Uterus (tissue), 4 donors: Measurements from ENCODE around the gene DNM1. TPM values are rescaled to one million over a fixed set of nuclear protein-coding genes. Genes with fewer than 3 reads are reported as not detected.
"Not testable (repeated sequence)": the region's sequence is repeated elsewhere in the genome, so short reads cannot be mapped to it uniquely, and the experiment has no call there.

Experiments used
- DNase-seq, 2 donors: peaks; one replicate each; pipeline ENCODE4 v3.0.0-alpha.2; 2019 to 2020
- H3K27ac ChIP-seq, 2 donors: fragments of 200-600 bp; sonication (generic); 1 replicate in 1 of 2; 2 replicates in 1 of 2; pipeline ENCODE4 v1.5.1; 2016 to 2018
- H3K27me3 ChIP-seq, 2 donors: fragments of 200-600 bp; sonication (generic); one replicate each; pipeline ENCODE4 v1.5.1; 2018 to 2019; ENCODE audit warnings: control low read depth in 1 of 2
- H3K36me3 ChIP-seq, 2 donors: fragments of 200-600 bp; sonication (generic); one replicate each; pipeline ENCODE4 v1.5.1; 2019; ENCODE audit warnings: control low read depth in 1 of 2
- H3K4me1 ChIP-seq, 2 donors: fragments of 200-600 bp; sonication (generic); one replicate each; pipeline ENCODE4 v1.5.1; 2018 to 2019; ENCODE audit warnings: control low read depth in 1 of 2
- H3K4me3 ChIP-seq, 2 donors: fragments of 200-600 bp; sonication (generic); 1 replicate in 1 of 2; 2 replicates in 1 of 2; pipeline ENCODE4 v1.5.1; 2018 to 2019; ENCODE audit warnings: mild to moderate bottlenecking in 1 of 2
- H3K9me3 ChIP-seq, 2 donors: fragments of 200-600 bp; sonication (generic); one replicate each; pipeline ENCODE4 v1.5.1; 2019; ENCODE audit warnings: control low read depth in 1 of 2
- POLR2A ChIP-seq, 2 donors: fragments of 450-650 bp; IDR thresholded peaks; one replicate each; pipeline ENCODE4 v1.6.1; 2016; ENCODE audit warnings: antibody characterized with exemption in 2 of 2, mild to moderate bottlenecking in 1 of 2, moderate library complexity in 1 of 2
- intact Hi-C: fragments of 100-400 bp; cut with DNase I; formaldehyde crosslinking; loops from one replicate; pipeline ENCODE4 v1.15.1; 2023; ENCODE audit warnings: low total_unique reads
- total RNA-seq, 4 donors: library from RNA; depleted of rRNA in 3 of 4; stranded (reverse); fragments of >200 nt in 3 of 4; gene quantifications; one replicate each; pipeline versions ENCODE4 v1.1.0 to v1.2.4, GENCODE V29; 2014 to 2023
- TF ChIP-seq, protein P1 (sequence below), 4 experiments: fragments of 200-600 bp in 2 of 4; fragments of 450-650 bp in 2 of 4; sonication (generic) in 2 of 4; IDR thresholded peaks; one replicate each; pipeline ENCODE4 v1.5.1; 2016 to 2019; ENCODE audit warnings: antibody characterized with exemption in 4 of 4, mild to moderate bottlenecking in 2 of 4, moderate library complexity in 1 of 4
- donor health status: DM: yes; HTN: yes; CAD: no.

The DNM1 gene
- total RNA-seq, 4 donors from 2014 or later: 5.0 to 71.5 (median 31.0) TPM

DNA sequence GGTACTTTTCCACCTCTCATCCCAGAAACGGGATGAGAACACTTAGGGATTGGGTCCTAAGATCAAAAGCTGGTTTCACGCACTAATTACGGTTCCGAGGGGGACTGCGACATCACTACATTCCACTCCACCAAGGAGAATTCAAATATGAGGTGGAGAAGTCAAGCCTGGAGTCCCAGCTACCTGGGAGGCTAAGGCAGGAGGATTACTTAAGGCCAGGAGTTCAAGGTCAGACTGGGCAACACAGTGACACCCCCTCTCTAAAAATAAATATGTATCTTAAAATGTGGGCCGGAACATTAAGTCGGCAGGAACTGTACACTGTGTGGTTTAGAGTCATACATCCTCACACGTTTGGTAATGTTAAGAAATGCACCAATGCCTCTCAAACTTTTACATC, 71.1 kb downstream of the DNM1 start:
- H3K27ac ChIP-seq: peak overlapping the region in 1 of 2 donors; percentile 89
- TF ChIP-seq POLR2A (IDR thresholded peaks at IDR 0.05): no peak
- TF ChIP-seq, protein P1, sequence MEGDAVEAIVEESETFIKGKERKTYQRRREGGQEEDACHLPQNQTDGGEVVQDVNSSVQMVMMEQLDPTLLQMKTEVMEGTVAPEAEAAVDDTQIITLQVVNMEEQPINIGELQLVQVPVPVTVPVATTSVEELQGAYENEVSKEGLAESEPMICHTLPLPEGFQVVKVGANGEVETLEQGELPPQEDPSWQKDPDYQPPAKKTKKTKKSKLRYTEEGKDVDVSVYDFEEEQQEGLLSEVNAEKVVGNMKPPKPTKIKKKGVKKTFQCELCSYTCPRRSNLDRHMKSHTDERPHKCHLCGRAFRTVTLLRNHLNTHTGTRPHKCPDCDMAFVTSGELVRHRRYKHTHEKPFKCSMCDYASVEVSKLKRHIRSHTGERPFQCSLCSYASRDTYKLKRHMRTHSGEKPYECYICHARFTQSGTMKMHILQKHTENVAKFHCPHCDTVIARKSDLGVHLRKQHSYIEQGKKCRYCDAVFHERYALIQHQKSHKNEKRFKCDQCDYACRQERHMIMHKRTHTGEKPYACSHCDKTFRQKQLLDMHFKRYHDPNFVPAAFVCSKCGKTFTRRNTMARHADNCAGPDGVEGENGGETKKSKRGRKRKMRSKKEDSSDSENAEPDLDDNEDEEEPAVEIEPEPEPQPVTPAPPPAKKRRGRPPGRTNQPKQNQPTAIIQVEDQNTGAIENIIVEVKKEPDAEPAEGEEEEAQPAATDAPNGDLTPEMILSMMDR (IDR thresholded peaks at IDR 0.05): no peak
- intact Hi-C loops: no loop called here

DNA sequence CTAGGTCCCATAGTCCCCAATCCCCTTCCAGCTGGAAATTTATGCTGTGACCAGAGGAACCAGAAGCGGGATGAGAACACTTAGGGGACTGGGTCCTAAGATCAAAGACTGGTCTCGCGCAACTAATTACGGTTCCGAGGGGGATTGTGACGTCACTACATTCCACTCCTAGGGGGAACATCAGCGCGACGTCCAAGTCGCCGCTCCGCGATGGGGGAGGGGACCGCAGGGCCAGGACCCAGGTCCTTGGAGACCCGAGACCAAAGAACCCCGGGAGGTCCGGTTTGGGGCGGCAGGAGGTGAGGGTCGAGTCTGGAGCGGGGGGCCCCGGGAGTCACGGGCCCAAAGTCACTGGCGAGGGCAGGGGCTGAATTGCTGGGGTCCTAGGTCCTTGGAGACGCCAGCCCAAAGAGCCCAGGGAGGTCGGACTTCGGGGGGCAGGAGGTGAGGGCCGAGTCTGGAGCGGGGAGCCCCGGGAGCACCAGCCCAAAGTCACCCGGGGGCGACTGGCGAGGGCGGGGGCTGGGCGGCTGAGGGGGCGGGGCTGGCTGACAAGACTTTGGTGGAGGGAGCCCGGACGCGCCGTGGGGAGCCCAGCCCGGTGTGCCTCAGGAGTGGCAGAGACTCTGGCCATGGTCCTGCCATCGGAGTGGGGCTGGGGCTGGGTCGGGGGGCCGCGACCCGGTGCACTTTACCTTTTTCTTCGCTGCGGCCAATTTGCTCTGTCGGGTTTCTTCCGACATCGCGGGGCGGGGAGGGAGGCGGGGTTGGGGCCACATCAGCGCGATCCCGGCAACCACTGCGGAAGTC, 72.2 kb downstream of the DNM1 start, which contains the start of gene GOLGA2:
GOLGA2 (minus strand) TSS at position 810 of the 810 bp plus-strand sequence; CDS start at position 779, 31 bp downstream.
- peak within 1 kb of the TSS; percentile 81 to 93 for H3K4me3 ChIP-seq
- no peaks in the 10 kb centered on the region for H3K27me3 ChIP-seq
- H3K9me3 ChIP-seq: no peaks in the 10 kb centered on the region
- intact Hi-C loops: no loop called here
- peak; percentile 46 to 62 for DNase-seq
- H3K36me3 ChIP-seq: no peaks in the 10 kb centered on the region
- H3K27ac ChIP-seq: peak within 1 kb of the TSS; percentile 89 to 94
- H3K4me1 ChIP-seq: peaks cover 0 to 5% of the 10 kb centered on the region in 2 donors
- no peak for TF ChIP-seq POLR2A (IDR thresholded peaks at IDR 0.05)
- TF ChIP-seq, protein P1 (IDR thresholded peaks at IDR 0.05): no peak

More for the DNA sequence above, 71.1 kb downstream of the DNM1 start:
- H3K36me3 ChIP-seq: no peaks in the 10 kb centered on the region
- H3K27me3 ChIP-seq: no peaks in the 10 kb centered on the region
- H3K4me1 ChIP-seq: peaks cover 0 to 5% of the 10 kb centered on the region in 2 donors
- no peaks in the 10 kb centered on the region for H3K9me3 ChIP-seq
- peak overlapping the region in 1 of 2 donors; percentile 81 for H3K4me3 ChIP-seq
- no peak for DNase-seq

DNA sequence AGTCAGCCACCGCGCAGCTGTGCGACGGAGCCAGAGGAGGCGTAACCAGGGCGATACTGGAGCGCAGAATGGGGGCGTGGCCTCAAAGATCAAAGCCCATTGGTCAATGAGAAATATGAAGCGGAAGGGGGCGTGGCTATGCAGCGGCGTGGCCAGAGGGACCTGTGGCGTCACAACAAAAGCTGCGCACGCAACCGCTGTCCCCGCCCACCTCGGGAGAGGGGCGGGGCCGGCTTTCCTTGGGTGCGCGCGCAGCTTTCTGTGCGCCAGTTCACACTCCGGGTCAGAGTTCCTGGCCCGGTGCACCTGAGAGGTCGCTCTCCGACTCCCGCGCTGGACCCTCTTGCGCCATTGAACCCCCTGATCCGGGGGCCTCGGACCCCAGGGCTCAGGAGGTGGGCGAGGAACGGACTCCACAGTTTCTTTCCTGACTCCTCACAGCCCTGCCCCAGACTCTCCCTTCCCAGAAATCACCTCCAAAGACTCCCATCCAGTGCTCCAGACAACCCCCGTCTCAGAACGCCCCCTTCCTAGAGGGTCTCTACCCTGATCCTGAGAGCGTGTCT, 72.9 kb downstream of the DNM1 start, which contains the start of gene SWI5:
SWI5 (plus strand) TSS at position 269 of the 566 bp plus-strand sequence.
- TF ChIP-seq, protein P1 (IDR thresholded peaks at IDR 0.05): peak in 1 of 4 experiments; percentile 22
- peak; percentile 87 to 93 for TF ChIP-seq POLR2A (IDR thresholded peaks at IDR 0.05)
- H3K4me3 ChIP-seq: peak within 1 kb of the TSS; percentile 81 to 93
- peak within 1 kb of the TSS; percentile 89 to 94 for H3K27ac ChIP-seq
- no peaks in the 10 kb centered on the region for H3K9me3 ChIP-seq
- intact Hi-C loops: no loop called here
- no peaks in the 10 kb centered on the region for H3K27me3 ChIP-seq
- peak; percentile 100 for DNase-seq
- no peaks in the 10 kb centered on the region for H3K36me3 ChIP-seq
- peaks cover 0 to 5% of the 10 kb centered on the region in 2 donors for H3K4me1 ChIP-seq

DNA sequence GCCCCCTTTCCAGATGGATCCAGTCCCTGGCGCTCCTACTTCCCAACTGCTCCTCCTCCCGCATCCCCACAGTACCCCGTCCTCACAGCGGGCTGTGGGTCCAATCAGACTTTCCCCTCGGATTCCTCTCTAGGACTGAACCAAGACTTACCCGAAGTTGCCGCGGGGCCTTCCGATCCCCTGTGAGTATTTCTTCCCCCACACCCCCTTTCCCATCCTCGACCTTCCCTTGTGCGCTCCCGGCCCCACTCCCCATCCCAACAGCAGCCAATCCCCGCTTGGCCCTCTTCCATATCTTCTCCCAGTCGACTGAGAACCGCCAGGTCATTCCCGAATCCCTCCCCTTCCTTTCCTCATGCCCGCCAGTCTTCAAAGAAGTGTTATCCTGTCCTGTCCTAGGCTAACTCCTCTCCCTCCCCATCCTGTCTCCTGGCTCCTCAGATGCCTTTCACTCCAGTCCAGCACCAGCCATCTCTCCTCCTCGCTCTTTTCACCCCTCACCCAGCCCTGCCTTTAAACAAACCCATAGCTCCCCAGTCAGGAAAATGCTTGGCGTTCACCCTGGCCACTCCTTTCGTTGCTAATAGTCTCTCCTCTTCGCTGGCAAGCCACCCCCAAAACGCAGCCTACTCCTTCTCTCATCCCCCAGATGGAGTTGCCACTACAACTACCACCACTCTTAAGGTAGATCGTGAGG, 73.5 kb downstream of the DNM1 start:
- Histone ChIP-seq H3K9me3 (no peaks in the 10 kb centered on the region), H3K27ac (peak overlapping the region; percentile 88 to 94), H3K4me1 (peaks cover 0 to 5% of the 10 kb centered on the region in 2 donors), H3K27me3 (no peaks in the 10 kb centered on the region), H3K36me3 (no peaks in the 10 kb centered on the region), H3K4me3 (peak overlapping the region; percentile 48 to 93)
- no peak for TF ChIP-seq POLR2A (IDR thresholded peaks at IDR 0.05)
- TF ChIP-seq, protein P1 (IDR thresholded peaks at IDR 0.05): no peak
- intact Hi-C loops: no loop called here
- DNase-seq: peak; percentile 55 to 58

DNA sequence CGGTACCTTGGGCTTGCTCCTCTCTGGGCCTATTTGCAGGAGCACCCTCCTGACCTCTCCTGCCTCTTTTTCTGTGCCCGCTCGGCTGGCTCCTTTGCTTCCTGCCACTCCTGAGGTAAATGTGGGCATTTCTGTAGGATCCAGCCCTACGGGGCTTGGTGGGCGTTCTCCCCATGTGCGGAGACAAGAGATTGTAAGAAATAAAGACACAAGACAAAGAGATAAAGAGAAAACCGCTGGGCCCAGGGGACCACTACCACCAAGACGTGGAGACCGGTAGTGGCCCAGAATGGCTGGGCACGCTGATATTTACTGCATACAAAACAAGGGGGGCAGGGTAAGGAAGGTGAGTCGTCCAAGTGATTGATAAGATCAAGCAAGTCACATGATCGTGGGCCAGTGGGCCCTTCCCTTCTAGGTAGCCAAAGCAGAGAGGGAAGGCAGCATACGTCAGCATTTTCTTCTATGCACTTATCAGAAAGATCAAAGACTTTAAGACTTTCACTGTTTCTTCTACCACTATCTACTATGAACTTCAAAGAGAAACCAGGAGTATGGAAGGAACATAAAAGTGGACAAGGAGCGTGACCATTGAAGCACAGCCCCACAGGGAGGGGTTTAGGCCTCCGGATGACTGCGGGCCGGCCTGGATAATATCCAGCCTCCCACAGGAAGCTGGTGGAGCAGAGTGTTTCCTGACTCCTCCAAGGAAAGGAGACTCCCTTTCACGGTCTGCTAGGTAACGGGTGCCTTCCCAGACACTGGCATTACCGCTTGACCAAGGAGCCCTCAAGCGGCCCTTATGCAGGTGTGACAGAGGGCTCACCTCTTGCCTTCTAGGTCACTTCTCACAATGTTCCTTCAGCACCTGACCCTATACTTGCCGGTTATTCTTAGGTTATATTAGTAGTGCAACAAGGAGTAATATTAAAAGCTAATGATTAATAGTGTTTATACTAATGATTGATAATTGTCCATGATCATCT, 76.2 kb downstream of the DNM1 start:
- H3K27me3 ChIP-seq, H3K4me3 ChIP-seq, H3K36me3 ChIP-seq, H3K9me3 ChIP-seq, intact Hi-C loops, H3K4me1 ChIP-seq: not testable (repeated sequence)
- peak overlapping the region; percentile 29 to 33 for H3K27ac ChIP-seq
- DNase-seq: peak; percentile 30 to 55
